ENCODE data around the gene BCAP31. TPM values are rescaled to one million over a fixed set of nuclear protein-coding genes. Genes with fewer than 3 reads are reported as not detected.
"Not testable (repeated sequence)": the region's sequence is repeated elsewhere in the genome, so short reads cannot be mapped to it uniquely, and the experiment has no call there.

The BCAP31 gene
- total RNA-seq, 2 experiments from 2014 or later = 97.6 to 102 TPM

- Mint-ChIP-seq H3K4me1 (ENCODE audit: low read depth) (peaks cover 9% of the 10 kb centered on the region), H3K27me3 (no peaks in the 10 kb centered on the region), H3K27ac (no peak overlapping the region), H3K9me3 (no peaks in the 10 kb centered on the region), H3K36me3 (ENCODE audit: low read depth) (no peaks in the 10 kb centered on the region), H3K4me3 (no peak overlapping the region)
- no peak for TF ChIP-seq CTCF (IDR thresholded peaks at IDR 0.05)
- ATAC-seq (no peak), DNase-seq (no peak)
- ChIA-PET POLR2A (no interaction called here), CTCF (no interaction called here)
- intact Hi-C loops (cut with micrococcal nuclease) = loop anchor here (10.0 kb wide), 1 partner anchor 163 kb away; the partner anchor contains the start of gene ARHGAP4
These were observed 37.7 kb upstream of the BCAP31 start for GRCh38 chrX:153761863-153762262.

GRCh38 chrX:153755136-153755535 lies 30.9 kb upstream of the BCAP31 start:
- CTCF ChIA-PET = interaction anchor here (0.6 to 1.7 kb wide), 3 partner anchors 8 to 71 kb away, joined by 3 to 10 read pairs (median 3); partner anchors contain the start of gene PLXNB3
- Mint-ChIP-seq H3K36me3 (ENCODE audit: low read depth) (no peaks in the 10 kb centered on the region), H3K27ac (no peak overlapping the region), H3K9me3 (no peaks in the 10 kb centered on the region), H3K27me3 (no peaks in the 10 kb centered on the region), H3K4me1 (ENCODE audit: low read depth) (no peaks in the 10 kb centered on the region), H3K4me3 (no peak overlapping the region)
- intact Hi-C loops (cut with micrococcal nuclease) = no loop called here
- POLR2A ChIA-PET = no interaction called here
- no peak for TF ChIP-seq CTCF (IDR thresholded peaks at IDR 0.05)
- ATAC-seq (no peak), DNase-seq (no peak)

GRCh38 chrX:153750127-153750774 lies 26.1 kb upstream of the BCAP31 start:
- Mint-ChIP-seq H3K9me3 (no peaks in the 10 kb centered on the region), H3K4me1 (ENCODE audit: low read depth) (no peaks in the 10 kb centered on the region), H3K27me3 (no peaks in the 10 kb centered on the region), H3K27ac (no peak overlapping the region), H3K36me3 (ENCODE audit: low read depth) (no peaks in the 10 kb centered on the region), H3K4me3 (no peak overlapping the region)
- DNase-seq (no peak), ATAC-seq (no peak)
- TF ChIP-seq CTCF (IDR thresholded peaks at IDR 0.05) = no peak
- intact Hi-C loops (cut with micrococcal nuclease) = no loop called here
- ChIA-PET POLR2A (no interaction called here), CTCF (no interaction called here)

GRCh38 chrX:153749017-153749416 lies 24.8 kb upstream of the BCAP31 start:
- H3K4me3 Mint-ChIP-seq; H3K4me1 Mint-ChIP-seq (ENCODE audit: low read depth); H3K9me3 Mint-ChIP-seq; DNase-seq; H3K27ac Mint-ChIP-seq; POLR2A ChIA-PET; ATAC-seq; intact Hi-C loops (cut with micrococcal nuclease); H3K27me3 Mint-ChIP-seq; H3K36me3 Mint-ChIP-seq (ENCODE audit: low read depth): not testable (repeated sequence)
- CTCF ChIA-PET = interaction anchor here (1.2 kb wide), 1 partner anchor 15 kb away, joined by 3 read pairs; the partner anchor contains the start of gene PLXNB3

GRCh38 chrX:153746991-153747390 lies 22.8 kb upstream of the BCAP31 start:
- H3K4me1 Mint-ChIP-seq (ENCODE audit: low read depth); CTCF ChIA-PET; ATAC-seq; H3K9me3 Mint-ChIP-seq; H3K36me3 Mint-ChIP-seq (ENCODE audit: low read depth); DNase-seq; intact Hi-C loops (cut with micrococcal nuclease); H3K27ac Mint-ChIP-seq; POLR2A ChIA-PET; H3K27me3 Mint-ChIP-seq; H3K4me3 Mint-ChIP-seq: not testable (repeated sequence)

- ChIA-PET CTCF (no interaction called here), POLR2A (no interaction called here)
- H3K36me3 Mint-ChIP-seq (ENCODE audit: low read depth) = no peaks in the 10 kb centered on the region
- H3K4me1 Mint-ChIP-seq (ENCODE audit: low read depth) = peaks cover 4% of the 10 kb centered on the region
- ATAC-seq (no peak), DNase-seq (no peak)
- no peaks in the 10 kb centered on the region for H3K9me3 Mint-ChIP-seq
- H3K4me3 Mint-ChIP-seq = no peak overlapping the region
- TF ChIP-seq CTCF (IDR thresholded peaks at IDR 0.05) = no peak
- H3K27me3 Mint-ChIP-seq = peaks cover 4% of the 10 kb centered on the region
- H3K27ac Mint-ChIP-seq = no peak overlapping the region
- intact Hi-C loops (cut with micrococcal nuclease) = no loop called here
These were observed 22.2 kb upstream of the BCAP31 start for GRCh38 chrX:153746359-153746758.

GRCh38 chrX:153745067-153745433 lies 20.9 kb upstream of the BCAP31 start:
- CTCF ChIA-PET; H3K4me3 Mint-ChIP-seq; POLR2A ChIA-PET; H3K36me3 Mint-ChIP-seq (ENCODE audit: low read depth); intact Hi-C loops (cut with micrococcal nuclease); H3K27me3 Mint-ChIP-seq; H3K27ac Mint-ChIP-seq; H3K9me3 Mint-ChIP-seq; DNase-seq; ATAC-seq: not testable (repeated sequence)
- H3K4me1 Mint-ChIP-seq (ENCODE audit: low read depth) = peaks cover 11% of the 10 kb centered on the region
